ENCODE data around the gene PELI2.

Gene PELI2

GRCh38 chr14:56299306-56299984 lies 181.2 kb downstream of the PELI2 start:
- no peak for DNase-seq (ENCODE audit: low read depth, low spot score)

- DNase-seq (ENCODE audit: low read depth, low spot score) = no peak
Observed at GRCh38 chr14:56300495-56300894, 182.3 kb downstream of the PELI2 start.

- no peak for DNase-seq (ENCODE audit: low read depth, low spot score)
Observed at GRCh38 chr14:56304456-56304855, 186.2 kb downstream of the PELI2 start.

- no peak for DNase-seq (ENCODE audit: low read depth, low spot score)
Observed at GRCh38 chr14:56309198-56309597, 191.0 kb downstream of the PELI2 start.

- no peak for DNase-seq (ENCODE audit: low read depth, low spot score)
Observed at GRCh38 chr14:56310643-56311042, 192.4 kb downstream of the PELI2 start.

GRCh38 chr14:56313789-56314188 lies 195.6 kb downstream of the PELI2 start:
- DNase-seq (ENCODE audit: low read depth, low spot score) = no peak

GRCh38 chr14:56318393-56319115 lies 200.3 kb downstream of the PELI2 start:
- DNase-seq (ENCODE audit: low read depth, low spot score) = no peak

GRCh38 chr14:56321861-56322260 lies 203.7 kb downstream of the PELI2 start:
- no peak for DNase-seq (ENCODE audit: low read depth, low spot score)

- no peak for DNase-seq (ENCODE audit: low read depth, low spot score)
Observed at GRCh38 chr14:56322531-56322930, 204.3 kb downstream of the PELI2 start.

- DNase-seq (ENCODE audit: low read depth, low spot score) = no peak
Observed at GRCh38 chr14:56324454-56324853, 206.2 kb downstream of the PELI2 start.

GRCh38 chr14:56324856-56325699 lies 206.9 kb downstream of the PELI2 start:
- DNase-seq (ENCODE audit: low read depth, low spot score) = no peak

- DNase-seq (ENCODE audit: low read depth, low spot score) = no peak
Observed at GRCh38 chr14:56328021-56328420, 209.8 kb downstream of the PELI2 start.

- DNase-seq (ENCODE audit: low read depth, low spot score) = no peak
Observed at GRCh38 chr14:56331592-56332216, 213.5 kb downstream of the PELI2 start.

GRCh38 chr14:56333359-56334292 lies 215.4 kb downstream of the PELI2 start:
- DNase-seq (ENCODE audit: low read depth, low spot score) = no peak

GRCh38 chr14:56334458-56334857 lies 216.2 kb downstream of the PELI2 start:
- DNase-seq (ENCODE audit: low read depth, low spot score) = no peak

- no peak for DNase-seq (ENCODE audit: low read depth, low spot score)
Observed at GRCh38 chr14:56338674-56339073, 220.5 kb downstream of the PELI2 start.

GRCh38 chr14:56339855-56340701 lies 221.9 kb downstream of the PELI2 start:
- DNase-seq (ENCODE audit: low read depth, low spot score) = peak; percentile 12

- DNase-seq (ENCODE audit: low read depth, low spot score) = no peak
Observed at GRCh38 chr14:56340932-56341331, 222.7 kb downstream of the PELI2 start.

- no peak for DNase-seq (ENCODE audit: low read depth, low spot score)
Observed at GRCh38 chr14:56341766-56342493, 223.7 kb downstream of the PELI2 start.

All from iPS DF 19.7 (cell line).